ENCODE data around the gene SYT11.
"Not testable (repeated sequence)": the region's sequence is repeated elsewhere in the genome, so short reads cannot be mapped to it uniquely, and the experiment has no call there.

Gene SYT11, protein sequence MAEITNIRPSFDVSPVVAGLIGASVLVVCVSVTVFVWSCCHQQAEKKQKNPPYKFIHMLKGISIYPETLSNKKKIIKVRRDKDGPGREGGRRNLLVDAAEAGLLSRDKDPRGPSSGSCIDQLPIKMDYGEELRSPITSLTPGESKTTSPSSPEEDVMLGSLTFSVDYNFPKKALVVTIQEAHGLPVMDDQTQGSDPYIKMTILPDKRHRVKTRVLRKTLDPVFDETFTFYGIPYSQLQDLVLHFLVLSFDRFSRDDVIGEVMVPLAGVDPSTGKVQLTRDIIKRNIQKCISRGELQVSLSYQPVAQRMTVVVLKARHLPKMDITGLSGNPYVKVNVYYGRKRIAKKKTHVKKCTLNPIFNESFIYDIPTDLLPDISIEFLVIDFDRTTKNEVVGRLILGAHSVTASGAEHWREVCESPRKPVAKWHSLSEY

GRCh38 chr1:155859234-155859829, at the start of gene SYT11:
SYT11 (plus strand) TSS chr1:155859567; CDS start chr1:155859762, 195 bp downstream.
- DNase-seq: peak; percentile 93

- DNase-seq: no peak
These were observed 46.5 kb upstream of the SYT11 start for GRCh38 chr1:155812878-155813277.

DNA sequence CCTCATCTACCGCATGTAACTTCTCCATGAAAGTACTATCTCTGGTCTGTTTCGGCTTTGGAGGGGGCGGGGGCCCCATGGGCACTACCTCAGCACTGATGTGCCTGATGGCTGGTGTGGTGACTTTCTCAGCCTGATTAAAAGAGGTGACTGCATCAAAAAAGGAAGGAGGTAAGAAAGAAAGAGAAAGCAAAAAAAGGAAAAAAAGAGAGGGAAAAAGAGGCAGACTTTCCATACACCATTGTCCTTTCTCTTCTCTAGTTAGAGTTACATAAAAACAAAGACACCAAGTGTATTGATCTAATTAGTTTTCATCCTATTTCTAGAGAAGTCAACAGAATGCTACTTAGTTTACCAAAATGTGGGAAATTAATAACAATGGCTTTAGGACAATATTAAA, 45.7 kb upstream of the SYT11 start:
- DNase-seq: no peak

- no peak for DNase-seq
These were observed 43.0 kb upstream of the SYT11 start for GRCh38 chr1:155816351-155816750.

- DNase-seq: no peak
These were observed 31.9 kb upstream of the SYT11 start for GRCh38 chr1:155827450-155827849.

- DNase-seq: no peak
These were observed 27.9 kb upstream of the SYT11 start for GRCh38 chr1:155831279-155831976.

GRCh38 chr1:155833665-155834295, 25.6 kb upstream of the SYT11 start:
- no peak for DNase-seq

DNA sequence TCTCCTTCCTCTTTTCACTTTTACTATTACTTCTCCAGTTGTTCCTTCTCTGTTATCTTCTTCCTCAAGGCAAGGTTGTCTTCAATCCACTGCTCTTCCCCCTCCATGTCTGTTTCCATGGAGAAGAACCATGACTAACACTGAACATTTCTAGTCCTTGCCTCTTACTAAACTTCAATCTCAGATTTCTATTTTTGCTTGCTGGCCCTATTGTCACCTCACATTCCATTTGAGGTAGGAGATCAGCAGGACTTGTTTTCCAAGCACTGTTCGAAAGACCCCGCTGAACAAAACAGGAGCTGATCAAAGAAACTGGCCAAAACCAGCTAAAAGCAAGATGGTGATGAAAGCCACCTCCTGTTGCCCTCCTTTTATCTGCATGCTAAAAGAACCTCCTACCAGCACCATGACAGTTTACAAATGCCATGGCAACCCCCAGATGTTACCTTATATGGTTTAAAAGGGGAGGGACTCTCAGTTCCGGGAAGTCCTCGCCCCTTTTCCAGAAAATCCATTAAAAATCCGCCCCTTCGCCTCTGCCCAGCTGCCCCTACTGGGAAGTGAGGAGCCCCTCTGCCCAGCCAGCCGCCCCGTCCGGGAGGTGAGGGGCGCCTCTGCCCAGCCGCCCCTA, 25.0 kb upstream of the SYT11 start:
- no peak for DNase-seq

DNA sequence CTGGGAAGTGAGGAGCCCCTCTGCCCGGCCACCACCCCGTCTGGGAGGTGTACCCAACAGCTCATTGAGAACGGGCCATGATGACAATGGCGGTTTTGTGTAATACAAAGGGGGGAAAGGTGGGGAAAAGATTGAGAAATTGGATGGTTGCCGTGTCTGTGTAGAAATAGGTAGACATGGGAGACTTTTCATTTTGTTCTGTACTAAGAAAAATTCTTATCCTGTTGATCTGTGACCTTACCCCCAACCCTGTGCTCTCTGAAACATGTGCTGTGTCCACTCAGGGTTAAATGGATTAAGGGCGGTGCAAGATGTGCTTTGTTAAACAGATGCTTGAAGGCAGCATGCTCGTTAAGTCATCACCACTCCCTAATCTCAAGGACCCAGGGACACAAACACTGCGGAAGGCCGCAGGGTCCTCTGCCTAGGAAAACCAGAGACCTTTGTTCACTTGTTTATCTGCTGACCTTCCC, 24.4 kb upstream of the SYT11 start:
- DNase-seq: not testable (repeated sequence)

DNA sequence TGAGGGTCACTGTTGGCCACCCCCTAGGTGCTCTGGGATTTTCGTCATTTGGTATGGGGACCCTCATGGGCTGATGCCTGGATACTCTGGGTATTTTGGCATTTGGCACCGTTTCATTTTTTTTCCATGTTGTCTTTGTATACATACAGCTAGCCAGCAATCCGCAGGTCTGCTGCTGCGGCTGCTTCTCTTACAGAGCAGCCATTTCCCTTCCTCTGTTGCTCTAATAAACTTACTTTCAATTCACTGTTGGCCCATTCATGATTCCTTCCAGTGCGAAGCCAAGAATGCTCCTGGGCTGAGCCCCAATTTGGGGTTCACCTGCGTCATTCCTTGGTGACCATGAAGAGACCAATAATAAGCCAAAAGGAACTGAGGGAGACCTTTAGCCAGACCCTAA, 23.8 kb upstream of the SYT11 start:
- no peak for DNase-seq

GRCh38 chr1:155840386-155840785, 19.0 kb upstream of the SYT11 start:
- DNase-seq: no peak

DNA sequence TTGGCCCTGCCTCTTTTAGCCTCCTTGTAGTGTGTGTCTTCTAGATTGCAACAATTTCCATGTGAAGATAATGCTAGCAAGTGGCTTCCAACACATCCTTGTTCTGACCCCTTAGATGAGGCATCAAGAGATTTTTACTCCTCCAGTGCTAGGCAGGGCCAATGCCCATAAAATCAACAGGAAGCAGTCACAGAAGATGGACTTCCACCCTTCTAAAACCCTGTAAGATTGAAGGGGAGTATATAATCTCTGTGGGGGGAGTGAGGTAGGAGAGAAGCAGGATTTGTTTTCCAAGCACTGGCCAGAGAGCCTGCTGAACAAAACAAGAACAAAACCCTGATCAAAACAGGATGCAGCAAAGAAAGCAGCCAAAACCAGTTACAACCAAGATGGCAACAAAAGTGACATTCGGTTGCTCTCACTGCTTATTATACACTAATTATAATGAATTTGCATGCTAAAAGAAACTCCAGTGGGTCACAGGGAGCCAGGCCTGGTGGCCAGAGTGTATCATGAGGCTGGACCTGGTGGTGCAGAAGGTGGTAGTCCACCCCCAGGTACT, 14.4 kb upstream of the SYT11 start:
- DNase-seq: no peak

- DNase-seq: no peak
These were observed 11.4 kb upstream of the SYT11 start for GRCh38 chr1:155847823-155848529.

GRCh38 chr1:155850345-155850744, 9.0 kb upstream of the SYT11 start:
- DNase-seq: no peak

GRCh38 chr1:155856257-155856974, 3.0 kb upstream of the SYT11 start:
- DNase-seq: no peak

GRCh38 chr1:155856975-155857930, 2.1 kb upstream of the SYT11 start, which contains the start of gene GON4L:
GON4L (minus strand) TSS chr1:155857214; CDS start chr1:155853780, 3,434 bp downstream.
- DNase-seq: peak; percentile 90

DNA sequence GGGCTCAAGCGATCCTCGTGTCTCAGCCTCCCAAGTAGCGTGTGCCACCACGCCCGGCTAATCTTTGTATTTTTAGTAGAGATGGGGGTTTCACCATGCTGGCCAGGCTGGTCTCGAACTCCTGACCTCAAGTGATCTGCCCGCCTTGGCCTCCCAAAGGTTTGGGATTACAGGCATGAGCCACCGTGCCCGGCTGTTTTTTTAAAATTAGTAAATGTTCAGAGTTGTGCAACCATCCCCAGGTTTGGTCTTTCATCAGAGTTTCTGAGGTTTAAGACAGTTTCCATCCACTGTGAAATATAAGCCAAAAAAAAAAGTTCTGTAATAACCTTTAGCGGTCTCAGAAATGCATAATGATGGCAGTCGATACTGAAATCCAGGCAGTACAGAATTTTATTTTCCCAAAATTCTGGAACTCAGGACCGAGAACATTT, 550 bp upstream of the SYT11 start:
- DNase-seq: no peak

- peak; percentile 73 for DNase-seq
These were observed 809 bp downstream of the SYT11 start for GRCh38 chr1:155859881-155860871.

Measured in NCI-H748 treated with DMSO at 0.1 percent for 48 hours (cell line).